AG09309 (cell line): Measurements from ENCODE around the gene FNDC3B.
A peak's percentile ranks its signal among the peaks of the same experiment; 100 is the strongest.

Source experiments
- DNase-seq: peaks from one replicate; pipeline ENCODE4 v3.0.0-alpha.2; 2010; ENCODE audit warnings: low read depth
- H3K4me3 ChIP-seq: 2 replicates; pipeline ENCODE4 v1.5.1; 2011; ENCODE audit warnings: mild to moderate bottlenecking, low read depth, low read length, moderate library complexity; ENCODE audit not compliant: control insufficient read depth
- CTCF ChIP-seq: IDR thresholded peaks from 2 replicates; pipeline ENCODE4 v1.5.1; 2011; ENCODE audit warnings: mild to moderate bottlenecking, low read depth, low read length, inconsistent platforms; ENCODE audit not compliant: insufficient read depth, control insufficient read depth; ENCODE audit errors: missing control alignments

FNDC3B gene

GRCh38 chr3:172031996-172032395 lies 7.4 kb upstream of the FNDC3B start:
- no peak for TF ChIP-seq CTCF
- DNase-seq = no peak

GRCh38 chr3:172033396-172033795 lies 6.0 kb upstream of the FNDC3B start:
- no peak for DNase-seq
- no peak for TF ChIP-seq CTCF
- H3K4me3 ChIP-seq = no peak overlapping the region

More at GRCh38 chr3:172031996-172032395, 7.4 kb upstream of the FNDC3B start:
- H3K4me3 ChIP-seq = no peak overlapping the region

- DNase-seq = no peak
- TF ChIP-seq CTCF = peak; percentile 52
- no peak overlapping the region for H3K4me3 ChIP-seq
Observed at GRCh38 chr3:172034786-172035685, 4.3 kb upstream of the FNDC3B start.

GRCh38 chr3:172036541-172037215 lies 2.7 kb upstream of the FNDC3B start:
- no peak for TF ChIP-seq CTCF
- no peak overlapping the region for H3K4me3 ChIP-seq
- DNase-seq = no peak

GRCh38 chr3:172038798-172039435 lies 461 bp upstream of the FNDC3B start:
- H3K4me3 ChIP-seq = peak overlapping the region; percentile 86
- no peak for DNase-seq
- no peak for TF ChIP-seq CTCF
